Subcutaneous abdominal adipose tissue (tissue), 5 donors: ENCODE measurements around the gene GNL3L.
"Not testable (repeated sequence)": the region's sequence is repeated elsewhere in the genome, so short reads cannot be mapped to it uniquely, and the experiment has no call there.

Source experiments
- H3K27ac ChIP-seq: one replicate; pipeline ENCODE4 v1.7.0; 2013; ENCODE audit warnings: low read depth, mild to moderate bottlenecking, inconsistent platforms, low read length, moderate library complexity
- H3K27me3 ChIP-seq, 5 donors: one replicate each; pipeline ENCODE4 v1.7.0; 2013; ENCODE audit warnings: low read length in 5 of 5, inconsistent platforms in 1 of 5; ENCODE audit not compliant: control insufficient read depth in 5 of 5, insufficient read depth in 4 of 5
- H3K36me3 ChIP-seq, 5 donors: one replicate each; pipeline ENCODE4 v1.7.0; 2013; ENCODE audit warnings: low read length in 5 of 5; ENCODE audit not compliant: control insufficient read depth in 5 of 5, insufficient read depth in 5 of 5
- H3K4me1 ChIP-seq, 5 donors: one replicate each; pipeline ENCODE4 v1.7.0; 2013; ENCODE audit warnings: low read length in 5 of 5, mild to moderate bottlenecking in 3 of 5, moderate library complexity in 1 of 5; ENCODE audit not compliant: control insufficient read depth in 5 of 5, insufficient read depth in 5 of 5
- H3K4me3 ChIP-seq, 5 donors: one replicate each; pipeline ENCODE4 v1.7.0; 2013; ENCODE audit warnings: low read length in 5 of 5, low read depth in 1 of 5
- H3K9ac ChIP-seq, 5 donors: one replicate each; pipeline ENCODE4 v1.7.0; 2013; ENCODE audit warnings: low read length in 5 of 5, mild to moderate bottlenecking in 4 of 5, moderate library complexity in 3 of 5
- H3K9me3 ChIP-seq, 5 donors: one replicate each; pipeline ENCODE4 v1.7.0; 2013; ENCODE audit warnings: low read length in 5 of 5; ENCODE audit not compliant: control insufficient read depth in 5 of 5
- donor health status: healthy.
- donor health status: healthy.
- donor health status: healthy.
- donor health status: healthy.
- donor health status: healthy.

The GNL3L gene

DNA sequence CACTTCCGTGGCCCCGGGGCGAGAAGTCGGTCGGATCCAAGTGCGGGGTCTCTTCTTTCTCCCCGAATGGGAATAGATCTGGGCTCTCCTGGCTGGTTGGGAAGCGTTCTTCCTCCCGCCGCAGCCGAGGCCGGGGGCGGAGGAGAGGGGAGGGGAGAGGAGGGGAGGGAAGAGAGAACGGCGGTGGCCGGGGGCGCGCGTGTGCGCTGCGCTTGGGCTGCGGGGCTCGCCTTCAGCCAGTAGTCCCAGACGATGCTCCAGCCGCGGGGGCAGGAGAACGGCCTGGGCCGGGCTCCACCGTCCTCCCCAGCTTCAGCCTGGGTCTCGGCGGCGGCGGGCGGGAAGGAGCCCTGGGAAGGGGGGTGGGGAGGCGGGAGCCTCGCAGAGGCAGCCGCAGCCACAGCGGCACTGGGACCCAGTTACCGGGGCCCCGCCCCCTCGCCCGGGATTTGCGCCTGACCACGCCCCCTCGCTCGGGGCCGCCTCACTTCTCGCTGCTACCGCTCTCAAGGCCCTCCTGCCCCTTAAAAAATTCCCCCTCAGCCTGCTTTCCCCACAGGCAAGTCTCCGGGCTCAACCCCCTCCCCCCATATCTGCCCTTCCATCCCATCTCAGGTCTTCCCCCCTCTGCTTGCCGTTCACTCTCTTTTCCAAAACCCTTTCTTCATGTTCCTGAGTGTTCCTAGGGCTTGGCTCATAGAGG is 34.1 kb upstream of the GNL3L start, which contains the start of gene FGD1:
Gene FGD1 (minus strand): TSS at position 421 of the 703 bp plus-strand sequence. CDS start 802 bp downstream, outside the sequence.
- Histone ChIP-seq H3K27ac (no peak within 1 kb of the TSS), H3K4me3 (peak within 1 kb of the TSS; percentile 56 to 65 (median 63)), H3K4me1 (peaks cover 0 to 16% (median 8%) of the 10 kb centered on the region in 5 donors), H3K9me3 (no peaks in the 10 kb centered on the region), H3K9ac (peak within 1 kb of the TSS in 4 of 5 donors; percentile 43 to 72 (median 58)), H3K36me3 (no peaks in the 10 kb centered on the region), H3K27me3 (peaks cover 2 to 18% (median 10%) of the 10 kb centered on the region in 5 donors)

DNA sequence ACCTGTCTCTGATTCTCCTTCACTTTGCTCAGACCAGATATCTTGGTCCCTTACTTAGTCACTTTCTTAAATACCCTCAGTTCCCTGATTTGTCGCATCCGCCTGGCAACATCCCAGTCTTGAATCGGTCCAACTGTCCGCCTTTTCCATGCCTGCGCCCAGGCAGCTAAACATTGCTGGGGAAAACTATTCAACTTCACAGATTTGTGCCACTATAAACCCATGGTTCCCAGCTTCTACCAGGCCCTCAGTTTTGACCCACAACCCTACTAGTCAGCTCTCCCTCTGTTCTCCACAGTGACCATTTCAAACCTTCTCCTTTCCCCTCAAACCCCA is 33.5 kb upstream of the GNL3L start:
- H3K27me3 ChIP-seq, result peaks cover 2 to 18% (median 10%) of the 10 kb centered on the region in 5 donors
- no peaks in the 10 kb centered on the region for H3K9me3 ChIP-seq
- peaks cover 0 to 16% (median 8%) of the 10 kb centered on the region in 5 donors for H3K4me1 ChIP-seq
- no peaks in the 10 kb centered on the region for H3K36me3 ChIP-seq
- H3K9ac ChIP-seq, result peak overlapping the region in 2 of 5 donors; percentile 43 to 64
- H3K4me3 ChIP-seq, result peak overlapping the region in 4 of 5 donors; percentile 53 to 65 (median 62)
- no peak overlapping the region for H3K27ac ChIP-seq

DNA sequence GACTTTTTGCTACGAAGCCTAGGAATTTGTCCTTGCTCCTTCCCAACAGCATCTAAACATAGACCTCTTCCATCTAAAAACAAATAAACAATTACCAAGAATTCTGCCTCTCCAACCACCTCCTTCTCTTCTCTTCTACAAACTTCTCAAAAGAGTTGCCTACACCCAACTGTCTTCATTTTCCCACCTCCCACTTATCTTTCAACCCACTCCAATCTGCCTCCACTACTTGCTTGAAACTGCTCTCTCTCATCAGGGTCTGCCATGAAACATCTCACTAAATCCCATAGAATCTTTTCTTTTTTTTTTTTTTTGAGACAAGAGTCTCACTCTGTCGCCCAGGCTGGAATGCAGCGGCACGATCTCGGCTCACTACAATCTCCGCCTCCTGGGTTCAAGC is 33.1 kb upstream of the GNL3L start:
- no peak overlapping the region for H3K27ac ChIP-seq
- peaks cover 2 to 18% (median 10%) of the 10 kb centered on the region in 5 donors for H3K27me3 ChIP-seq
- no peaks in the 10 kb centered on the region for H3K9me3 ChIP-seq
- no peaks in the 10 kb centered on the region for H3K36me3 ChIP-seq
- peaks cover 0 to 16% (median 8%) of the 10 kb centered on the region in 5 donors for H3K4me1 ChIP-seq
- H3K9ac ChIP-seq, result no peak overlapping the region
- H3K4me3 ChIP-seq, result no peak overlapping the region

GRCh38 chrX:54509400-54509799 is 20.6 kb upstream of the GNL3L start:
- no peak overlapping the region for H3K27ac ChIP-seq
- H3K9me3 ChIP-seq, result peaks cover 0 to 2% (median 0%) of the 10 kb centered on the region in 5 donors
- no peaks in the 10 kb centered on the region for H3K36me3 ChIP-seq
- peaks cover 0 to 5% (median 0%) of the 10 kb centered on the region in 5 donors for H3K4me1 ChIP-seq
- no peak overlapping the region for H3K4me3 ChIP-seq
- H3K9ac ChIP-seq, result no peak overlapping the region
- H3K27me3 ChIP-seq, result no peaks in the 10 kb centered on the region

GRCh38 chrX:54529151-54529550 is 868 bp upstream of the GNL3L start:
- Histone ChIP-seq H3K27ac (peak overlapping the region; percentile 67), H3K36me3 (peaks cover 0 to 3% (median 0%) of the 10 kb centered on the region in 5 donors), H3K9ac (peak overlapping the region in 1 of 5 donors; percentile 64), H3K9me3 (peaks cover 0 to 7% (median 5%) of the 10 kb centered on the region in 5 donors), H3K4me1 (peaks cover 0 to 25% (median 19%) of the 10 kb centered on the region in 5 donors), H3K4me3 (peak overlapping the region; percentile 69 to 87 (median 77)), H3K27me3 (peaks cover 0 to 6% (median 2%) of the 10 kb centered on the region in 5 donors)

- H3K27ac ChIP-seq, result peak overlapping the region; percentile 37
- H3K9me3 ChIP-seq, result peaks cover 0 to 7% (median 5%) of the 10 kb centered on the region in 5 donors
- peaks cover 0 to 4% (median 0%) of the 10 kb centered on the region in 5 donors for H3K27me3 ChIP-seq
- H3K9ac ChIP-seq, result peak overlapping the region; percentile 50 to 90 (median 69)
- H3K4me1 ChIP-seq, result peaks cover 0 to 27% (median 19%) of the 10 kb centered on the region in 5 donors
- peak overlapping the region; percentile 70 to 95 (median 84) for H3K4me3 ChIP-seq
- H3K36me3 ChIP-seq, result peaks cover 0 to 3% (median 0%) of the 10 kb centered on the region in 5 donors
Measured at GRCh38 chrX:54530357-54530900, 410 bp downstream of the GNL3L start.

- Histone ChIP-seq H3K4me3 (no peak overlapping the region), H3K27me3 (peaks cover 0 to 4% (median 0%) of the 10 kb centered on the region in 5 donors), H3K36me3 (peaks cover 0 to 17% (median 7%) of the 10 kb centered on the region in 5 donors), H3K4me1 (peaks cover 0 to 27% (median 16%) of the 10 kb centered on the region in 5 donors), H3K27ac (no peak overlapping the region), H3K9me3 (peaks cover 0 to 6% (median 2%) of the 10 kb centered on the region in 5 donors), H3K9ac (no peak overlapping the region)
Measured at GRCh38 chrX:54534271-54534670, 4.3 kb downstream of the GNL3L start.

GRCh38 chrX:54540289-54540688 is 10.3 kb downstream of the GNL3L start:
- no peak overlapping the region for H3K27ac ChIP-seq
- no peaks in the 10 kb centered on the region for H3K4me1 ChIP-seq
- no peak overlapping the region for H3K4me3 ChIP-seq
- H3K9ac ChIP-seq, result no peak overlapping the region
- peaks cover 0 to 5% (median 3%) of the 10 kb centered on the region in 5 donors for H3K27me3 ChIP-seq
- H3K9me3 ChIP-seq, result no peaks in the 10 kb centered on the region
- H3K36me3 ChIP-seq, result peaks cover 4 to 67% (median 51%) of the 10 kb centered on the region in 5 donors

DNA sequence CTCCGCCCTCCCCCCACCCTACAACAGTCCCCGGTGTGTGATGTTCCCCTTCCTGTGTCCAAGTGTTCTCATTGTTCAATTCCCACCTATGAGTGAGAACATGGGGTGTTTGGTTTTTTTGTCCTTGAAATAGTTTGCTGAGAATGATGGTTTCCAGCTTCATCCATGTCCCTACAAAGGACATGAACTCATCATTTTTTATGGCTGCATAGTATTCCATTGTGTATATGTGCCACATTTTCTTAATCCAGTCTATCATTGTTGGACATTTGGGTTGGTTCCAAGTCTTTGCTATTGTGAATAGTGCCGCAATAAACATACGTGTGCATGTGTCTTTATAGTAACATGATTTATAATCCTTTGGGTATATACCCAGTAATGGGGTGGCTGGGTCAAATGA is 12.2 kb downstream of the GNL3L start:
- not testable (repeated sequence) for H3K27ac ChIP-seq, H3K9ac ChIP-seq, H3K4me1 ChIP-seq, H3K27me3 ChIP-seq, H3K4me3 ChIP-seq, H3K9me3 ChIP-seq
- H3K36me3 ChIP-seq, result peaks cover 8 to 74% (median 56%) of the 10 kb centered on the region in 5 donors

DNA sequence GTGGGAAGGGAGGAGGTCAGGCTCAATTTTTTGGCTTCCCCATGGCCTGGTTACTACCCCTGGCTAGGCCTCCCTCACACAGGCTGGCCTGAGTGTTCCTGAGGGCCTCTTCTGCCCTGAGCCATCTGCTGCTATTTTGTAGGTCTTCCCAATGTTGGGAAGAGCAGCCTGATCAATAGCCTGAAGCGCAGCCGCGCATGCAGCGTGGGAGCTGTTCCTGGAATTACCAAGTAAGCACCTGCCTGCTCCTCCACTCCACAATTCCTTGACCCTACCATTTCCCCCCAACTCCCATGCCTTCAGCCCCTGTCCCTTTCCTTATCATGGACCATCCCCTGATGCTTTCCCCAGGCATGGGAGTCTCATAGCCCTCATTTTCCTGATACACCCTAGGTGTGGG is 20.8 kb downstream of the GNL3L start:
- Histone ChIP-seq H3K4me3 (no peak overlapping the region), H3K36me3 (peaks cover 9 to 77% (median 65%) of the 10 kb centered on the region in 5 donors), H3K4me1 (no peaks in the 10 kb centered on the region), H3K27me3 (peaks cover 0 to 16% (median 3%) of the 10 kb centered on the region in 5 donors), H3K27ac (no peak overlapping the region), H3K9me3 (no peaks in the 10 kb centered on the region), H3K9ac (no peak overlapping the region)
